Measurements from ENCODE around the gene DNMBP. TPM values are rescaled to one million over a fixed set of nuclear protein-coding genes. Genes with fewer than 3 reads are reported as not detected.

Gene DNMBP
- total and polyA plus RNA-seq, 2 donors (not counting 3 experiments of a cell fraction or from before 2014, with no cell fraction given) = 32.0 to 53.4 TPM

DNA sequence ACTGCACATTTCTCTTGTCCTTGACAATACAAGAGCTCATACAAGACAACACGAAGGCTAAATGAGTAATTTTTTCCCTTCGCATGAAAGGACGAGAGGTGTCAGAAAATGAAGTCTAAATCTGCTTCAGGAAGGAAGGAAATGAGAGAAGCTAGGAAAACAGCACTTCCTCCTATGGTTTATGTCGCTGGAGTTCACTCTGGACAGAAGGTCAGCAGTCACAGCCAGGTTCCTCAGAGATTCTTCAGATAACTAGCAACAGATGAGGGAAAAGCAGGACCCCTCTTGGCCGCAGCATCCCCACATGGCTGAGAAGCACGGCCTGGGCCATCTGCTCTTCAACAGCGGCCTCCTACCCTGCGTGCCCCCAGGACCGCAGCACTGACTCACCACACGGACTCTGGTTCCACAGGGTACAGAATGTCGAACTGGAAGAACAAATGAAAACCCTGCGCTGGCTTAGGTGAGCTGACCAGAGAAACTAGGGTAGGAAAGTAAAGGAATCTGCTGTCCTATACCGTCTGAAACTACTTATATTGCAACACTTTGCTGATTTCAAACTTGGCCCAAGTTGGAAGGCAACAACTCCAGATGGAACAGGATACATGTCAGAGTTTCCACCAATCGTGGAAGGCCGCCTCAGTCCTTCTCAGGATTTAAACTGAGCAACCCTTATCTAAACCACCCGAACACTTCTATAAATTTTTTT is 26.3 kb downstream of the DNMBP start:
- TF ChIP-seq POLR2A (IDR thresholded peaks at IDR 0.05; ENCODE audit: low read depth, low read length) (peak; percentile 70), JUN (IDR thresholded peaks at IDR 0.05; ENCODE audit: borderline replicate concordance, insufficient read depth, insufficient read length, low read depth) (peak; percentile 61), MYC (IDR thresholded peaks at IDR 0.05; ENCODE audit: low read depth, low read length) (peak; percentile 88), POLR2AphosphoS5 (IDR thresholded peaks at IDR 0.05; ENCODE audit: insufficient read depth, low read depth, low read length) (peak; percentile 87), GATA2 (IDR thresholded peaks at IDR 0.05; ENCODE audit: insufficient read depth, insufficient read length, low read depth, low read length) (peak; percentile 98), EZH2 (IDR thresholded peaks at IDR 0.05; ENCODE audit: borderline replicate concordance, low read depth, low read length, severe bottlenecking) (no peak), FOS (IDR thresholded peaks at IDR 0.05; ENCODE audit: borderline replicate concordance, insufficient read depth, low read length) (peak; percentile 73)
- TF ChIP-seq, protein P1, sequence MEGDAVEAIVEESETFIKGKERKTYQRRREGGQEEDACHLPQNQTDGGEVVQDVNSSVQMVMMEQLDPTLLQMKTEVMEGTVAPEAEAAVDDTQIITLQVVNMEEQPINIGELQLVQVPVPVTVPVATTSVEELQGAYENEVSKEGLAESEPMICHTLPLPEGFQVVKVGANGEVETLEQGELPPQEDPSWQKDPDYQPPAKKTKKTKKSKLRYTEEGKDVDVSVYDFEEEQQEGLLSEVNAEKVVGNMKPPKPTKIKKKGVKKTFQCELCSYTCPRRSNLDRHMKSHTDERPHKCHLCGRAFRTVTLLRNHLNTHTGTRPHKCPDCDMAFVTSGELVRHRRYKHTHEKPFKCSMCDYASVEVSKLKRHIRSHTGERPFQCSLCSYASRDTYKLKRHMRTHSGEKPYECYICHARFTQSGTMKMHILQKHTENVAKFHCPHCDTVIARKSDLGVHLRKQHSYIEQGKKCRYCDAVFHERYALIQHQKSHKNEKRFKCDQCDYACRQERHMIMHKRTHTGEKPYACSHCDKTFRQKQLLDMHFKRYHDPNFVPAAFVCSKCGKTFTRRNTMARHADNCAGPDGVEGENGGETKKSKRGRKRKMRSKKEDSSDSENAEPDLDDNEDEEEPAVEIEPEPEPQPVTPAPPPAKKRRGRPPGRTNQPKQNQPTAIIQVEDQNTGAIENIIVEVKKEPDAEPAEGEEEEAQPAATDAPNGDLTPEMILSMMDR (IDR thresholded peaks at IDR 0.05; ENCODE audit: extremely low read depth in 1 of 2, insufficient read depth in 1 of 2, low read depth in 1 of 2, low read length in 2 of 2) = no peak
- TF ChIP-seq, protein P2, sequence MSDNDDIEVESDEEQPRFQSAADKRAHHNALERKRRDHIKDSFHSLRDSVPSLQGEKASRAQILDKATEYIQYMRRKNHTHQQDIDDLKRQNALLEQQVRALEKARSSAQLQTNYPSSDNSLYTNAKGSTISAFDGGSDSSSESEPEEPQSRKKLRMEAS (IDR thresholded peaks at IDR 0.05; ENCODE audit: insufficient read depth, insufficient read length) = peak; percentile 57
- Histone ChIP-seq H3K4me2 (ENCODE audit: insufficient read depth, low read length) (peak overlapping the region; percentile 76), H3K9me1 (replicated peaks; ENCODE audit: control insufficient read depth, extremely low read depth, insufficient read depth, low read length) (no peaks in the 10 kb centered on the region), H3K9ac (replicated peaks; ENCODE audit: extremely low read depth, insufficient read depth, low read length) (peak overlapping the region; percentile 59), H3K79me2 (ENCODE audit: control insufficient read depth, insufficient read depth, low read length) (peaks cover 94% of the 10 kb centered on the region), H3K27ac (ENCODE audit: insufficient read depth, low read depth, low read length) (peak overlapping the region; percentile 82), H3K27me3 (ENCODE audit: control insufficient read depth in 2 of 2, insufficient read depth in 2 of 2, low read length in 2 of 2) (no peaks in the 10 kb centered on the region), H4K20me1 (replicated peaks; ENCODE audit: control insufficient read depth, extremely low read depth, insufficient read depth, low read length) (no peaks in the 10 kb centered on the region), H3K9me3 (replicated peaks; ENCODE audit: control insufficient read depth, insufficient read depth, low read length) (no peaks in the 10 kb centered on the region), H3K4me3 (replicated peaks in 1 of 3; ENCODE audit: insufficient read depth in 1 of 3, low read depth in 1 of 3, low read length in 3 of 3) (peak overlapping the region in 1 of 3 experiments; percentile 6), H2AFZ (ENCODE audit: low read depth, low read length) (no peak overlapping the region), H3K4me1 (ENCODE audit: control insufficient read depth, extremely low read depth, insufficient read depth, low read length) (peaks cover 65% of the 10 kb centered on the region), H3K36me3 (ENCODE audit: control insufficient read depth in 2 of 2, extremely low read depth in 1 of 2, insufficient read depth in 2 of 2, low read length in 2 of 2) (peaks cover 2% of the 10 kb centered on the region in 2 experiments)
- TSS peak; percentile 87 for BruUV-seq (replicated peaks)
- dilution Hi-C loops (cut with MboI; ENCODE audit: extremely low pct_ligation_motif_present, low sequenced_read_pairs) = no loop called here
- intact Hi-C loops (cut with micrococcal nuclease) = loop anchor here (1.0 kb wide), 2 partner anchors 17 to 23 kb away; no protein-coding TSS in a partner anchor
- CTCF ChIA-PET = interaction anchor here (0.6 to 3.9 kb wide), 13 partner anchors 8 to 77 kb away, joined by 3 to 23 read pairs (median 4); partner anchors contain the start of gene DNMBP
- POLR2A ChIA-PET = interaction anchor here (1.0 to 1.4 kb wide), 4 partner anchors 8 to 27 kb away, joined by 3 read pairs; partner anchors contain the start of gene DNMBP
- DNase-seq (ENCODE audit: low read depth, low spot score) (peak; percentile 90), FAIRE-seq (peak; percentile 86)

All from endothelial cell of umbilical vein (primary cell).